OCI-LY7 (cell line): ENCODE results near the gene DNASE1.

ENCODE experiments used
- CTCF ChIP-seq: fragments of 200-600 bp; sonication (generic); conservative IDR thresholded peaks from 2 replicates; pipeline ENCODE4 v1.5.1; 2014; ENCODE audit warnings: mild to moderate bottlenecking, antibody characterized with exemption, low read length, moderate library complexity, mixed read lengths
- EZH2phosphoT487 ChIP-seq: fragments of 200-600 bp; sonication (generic); IDR thresholded peaks from 2 replicates; pipeline ENCODE4 v1.6.1; 2018; ENCODE audit warnings: low read depth, borderline replicate concordance, mild to moderate bottlenecking, mixed run types, antibody characterized with exemption, low read length, moderate library complexity, mixed read lengths

GRCh38 chr16:3696425-3697218 lies 42.1 kb downstream of the DNASE1 start:
- TF ChIP-seq CTCF (no peak), EZH2phosphoT487 (no peak)
